NCI-H345 treated with DMSO at 0.1 percent for 48 hours (cell line): Measurements from ENCODE around the gene FBXO31.

Experiments used
- DNase-seq: peaks from one replicate; lab custom pipeline; 2025; ENCODE audit not compliant: unreplicated experiment; lab: John Stamatoyannopoulos, UW

The FBXO31 gene, protein sequence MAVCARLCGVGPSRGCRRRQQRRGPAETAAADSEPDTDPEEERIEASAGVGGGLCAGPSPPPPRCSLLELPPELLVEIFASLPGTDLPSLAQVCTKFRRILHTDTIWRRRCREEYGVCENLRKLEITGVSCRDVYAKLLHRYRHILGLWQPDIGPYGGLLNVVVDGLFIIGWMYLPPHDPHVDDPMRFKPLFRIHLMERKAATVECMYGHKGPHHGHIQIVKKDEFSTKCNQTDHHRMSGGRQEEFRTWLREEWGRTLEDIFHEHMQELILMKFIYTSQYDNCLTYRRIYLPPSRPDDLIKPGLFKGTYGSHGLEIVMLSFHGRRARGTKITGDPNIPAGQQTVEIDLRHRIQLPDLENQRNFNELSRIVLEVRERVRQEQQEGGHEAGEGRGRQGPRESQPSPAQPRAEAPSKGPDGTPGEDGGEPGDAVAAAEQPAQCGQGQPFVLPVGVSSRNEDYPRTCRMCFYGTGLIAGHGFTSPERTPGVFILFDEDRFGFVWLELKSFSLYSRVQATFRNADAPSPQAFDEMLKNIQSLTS

DNA sequence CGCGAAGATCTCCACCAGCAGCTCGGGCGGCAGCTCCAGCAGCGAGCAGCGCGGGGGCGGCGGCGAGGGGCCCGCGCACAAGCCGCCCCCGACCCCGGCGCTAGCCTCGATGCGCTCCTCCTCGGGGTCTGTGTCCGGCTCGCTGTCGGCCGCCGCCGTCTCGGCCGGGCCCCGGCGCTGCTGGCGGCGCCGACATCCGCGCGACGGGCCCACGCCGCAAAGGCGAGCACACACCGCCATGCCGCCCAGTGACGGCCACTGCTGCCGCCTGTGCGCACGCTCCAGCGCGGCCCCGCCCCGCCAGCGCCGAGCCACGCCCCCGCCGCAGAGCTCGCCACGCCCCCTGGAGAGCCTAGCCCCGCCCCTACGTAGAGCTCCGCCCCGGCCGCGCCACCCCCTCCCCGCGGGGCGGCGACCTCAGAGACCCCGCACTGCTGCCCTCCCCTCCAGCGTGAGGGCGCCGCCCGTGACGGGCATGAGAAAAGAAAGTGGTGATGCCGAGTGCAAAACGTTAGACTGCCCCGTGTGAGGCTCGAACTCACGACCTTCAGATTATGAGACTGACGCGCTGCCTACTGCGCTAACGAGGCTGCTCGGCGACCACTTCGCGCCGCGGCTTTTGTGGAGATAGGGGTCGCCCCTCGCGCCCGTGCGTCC, at the start of gene FBXO31:
Gene FBXO31, minus strand, starts transcription at position 272 of the 657 bp plus-strand sequence. Its CDS starts 32 bp downstream, at position 240.
- DNase-seq: peak; percentile 76

DNA sequence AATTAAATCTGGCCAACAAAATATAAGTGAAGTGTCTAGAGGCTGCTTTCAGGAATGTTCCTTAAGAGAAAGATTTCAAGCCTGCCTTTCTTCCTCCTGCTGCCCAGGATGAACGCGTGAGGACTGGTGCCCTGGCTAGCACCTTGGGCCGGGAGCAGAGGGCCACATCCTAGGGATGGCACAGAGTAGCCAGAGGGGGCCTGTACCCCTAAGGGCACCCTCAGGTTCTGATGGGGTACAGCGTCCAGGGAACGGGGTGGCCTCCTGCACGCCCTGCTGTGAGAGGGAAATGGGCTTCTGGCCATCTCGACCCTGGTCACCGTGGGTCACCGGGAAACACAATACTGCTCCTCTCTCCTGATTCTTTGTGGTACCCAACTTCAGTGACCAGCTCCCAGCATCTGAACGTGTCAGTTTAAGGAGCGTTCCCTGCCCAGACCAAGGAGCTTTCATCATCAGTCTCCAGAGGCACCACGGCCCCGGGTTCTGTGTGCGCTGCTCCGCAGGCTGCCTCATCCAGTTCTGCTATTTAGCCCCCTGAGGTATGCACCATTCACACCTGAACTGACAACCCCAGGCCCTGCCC, 48.8 kb upstream of the FBXO31 start:
- no peak for DNase-seq

DNA sequence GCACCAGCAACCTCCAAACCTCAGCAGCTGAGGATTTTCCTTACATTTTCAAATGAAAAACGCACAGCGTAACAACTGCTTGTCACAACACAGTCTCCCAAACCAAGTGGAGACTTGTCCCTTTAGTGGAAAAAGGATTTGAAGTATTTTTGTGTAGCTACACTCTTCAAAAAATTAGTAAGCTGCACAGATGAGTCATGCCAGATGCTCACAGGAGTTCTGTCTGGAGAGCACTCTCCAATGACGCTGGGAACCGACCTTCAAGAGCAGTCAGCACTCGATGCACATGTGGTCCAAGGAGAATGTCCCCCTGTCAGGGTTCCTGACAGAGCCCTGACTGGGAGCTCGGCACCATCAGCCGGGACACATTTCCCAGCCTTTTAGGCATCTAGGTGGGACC, 48.4 kb upstream of the FBXO31 start:
- no peak for DNase-seq

DNA sequence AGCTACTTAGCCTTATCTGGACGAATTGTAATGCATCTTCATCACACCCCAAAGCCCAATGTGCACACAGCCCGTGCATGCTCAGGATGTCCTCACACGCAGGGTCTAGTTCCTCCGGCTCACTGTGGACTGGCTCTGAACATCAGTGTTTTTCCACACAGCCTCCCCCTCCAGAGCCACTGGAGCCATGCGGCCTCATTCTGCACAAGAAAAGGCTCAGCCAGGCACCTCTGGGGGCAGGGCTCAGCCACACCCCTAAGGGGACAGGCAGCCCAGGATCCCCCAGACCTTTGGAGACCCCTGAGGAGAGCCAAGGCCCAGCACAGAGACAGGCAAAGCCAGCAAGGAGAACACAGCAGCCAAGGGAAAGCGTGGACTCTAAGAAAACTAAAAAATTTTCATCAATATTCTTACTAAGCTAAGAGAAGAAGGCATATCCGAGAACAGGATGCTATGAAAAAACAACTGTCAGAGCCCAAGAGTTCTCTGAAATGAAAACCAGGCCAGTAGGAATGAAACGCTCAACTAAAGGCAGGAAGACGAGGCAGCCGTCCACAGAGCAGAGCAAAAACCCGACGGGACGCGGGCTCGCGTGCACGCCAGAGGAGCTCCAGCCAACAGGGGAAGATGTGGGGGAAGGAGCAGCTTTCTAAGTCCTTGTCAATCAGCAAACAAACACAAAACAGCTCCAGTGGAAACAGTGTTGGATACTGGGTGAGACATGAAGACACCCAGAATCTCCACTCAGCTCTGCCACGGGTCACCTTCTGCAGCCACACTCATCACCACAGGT, 43.0 kb upstream of the FBXO31 start:
- no peak for DNase-seq

DNA sequence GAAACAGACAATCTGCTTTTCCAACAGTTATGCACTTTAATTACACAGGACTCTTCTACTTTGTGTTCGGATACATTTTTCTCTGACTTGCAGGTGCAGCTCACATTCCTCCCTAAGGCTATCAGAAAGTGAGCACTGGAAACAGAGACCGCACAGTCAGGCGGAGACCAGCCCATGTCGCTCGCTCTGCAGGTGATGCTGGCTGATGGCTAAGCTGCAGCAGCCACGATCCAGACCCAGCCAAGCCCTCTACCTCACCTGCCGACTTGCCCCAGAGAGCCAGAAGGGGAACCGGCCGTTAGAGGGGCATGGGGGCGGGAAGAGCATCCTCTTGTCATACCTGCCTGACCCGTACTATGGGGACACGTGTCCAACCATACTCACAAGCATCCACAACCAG, 42.4 kb upstream of the FBXO31 start:
- DNase-seq: no peak

DNA sequence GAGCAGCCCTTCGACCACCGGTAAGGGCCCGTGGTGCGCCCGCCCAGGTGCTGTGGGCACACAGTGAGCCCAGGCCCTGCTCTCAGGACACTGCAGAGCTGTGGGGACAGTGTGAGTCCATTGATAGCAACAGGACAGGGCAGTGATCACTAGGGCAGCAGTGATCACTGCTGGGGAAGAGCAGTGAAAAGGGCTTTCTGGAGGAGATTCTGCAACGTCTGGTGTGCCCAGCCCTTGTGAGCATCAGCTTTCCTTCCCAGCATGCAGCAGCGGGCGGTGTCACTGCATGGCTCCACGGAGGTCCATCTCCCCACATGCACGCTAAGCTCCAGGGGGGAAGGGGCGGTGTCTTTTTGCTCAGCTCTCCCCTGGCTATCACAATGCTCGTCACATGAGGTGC, 40.7 kb upstream of the FBXO31 start:
- DNase-seq: no peak

DNA sequence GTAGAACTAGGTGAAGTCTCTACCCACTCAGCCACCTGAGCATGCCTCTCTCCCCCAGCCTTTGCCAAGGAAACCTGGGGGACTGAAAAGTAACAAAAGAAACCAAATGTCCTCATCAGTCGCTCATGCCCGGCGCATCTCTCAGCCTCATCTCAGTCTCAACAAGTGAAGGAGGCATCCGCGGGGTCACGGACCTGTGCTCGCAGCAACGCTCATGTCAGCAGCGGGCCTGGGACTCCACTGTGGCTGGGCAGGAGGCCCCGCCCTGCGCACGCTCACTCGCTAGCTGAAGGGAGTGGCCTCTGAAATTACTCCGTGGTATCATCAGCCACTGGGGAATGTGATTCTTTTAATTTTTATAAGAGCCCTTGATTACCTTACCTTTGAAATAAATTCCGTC, 39.9 kb upstream of the FBXO31 start:
- DNase-seq: no peak

DNA sequence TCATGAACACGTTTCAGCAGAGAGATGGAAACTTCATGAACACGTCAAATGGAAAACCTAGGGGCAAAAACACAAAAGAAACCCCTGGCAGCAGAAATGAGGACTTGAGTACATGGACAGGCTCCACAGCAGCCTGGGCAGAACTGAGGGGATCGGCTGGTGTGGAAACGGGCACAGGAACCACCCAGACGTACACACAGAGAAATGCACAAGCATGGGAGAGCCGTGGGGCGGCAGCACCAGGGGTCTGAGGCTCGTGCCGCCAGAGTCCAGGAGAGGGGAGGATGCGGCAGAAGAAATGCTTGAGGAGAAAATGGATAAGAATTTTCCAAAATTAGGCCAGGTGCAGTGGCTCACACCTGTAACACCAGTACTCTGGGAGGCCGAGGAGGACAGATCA, 38.5 kb upstream of the FBXO31 start:
- no peak for DNase-seq

DNA sequence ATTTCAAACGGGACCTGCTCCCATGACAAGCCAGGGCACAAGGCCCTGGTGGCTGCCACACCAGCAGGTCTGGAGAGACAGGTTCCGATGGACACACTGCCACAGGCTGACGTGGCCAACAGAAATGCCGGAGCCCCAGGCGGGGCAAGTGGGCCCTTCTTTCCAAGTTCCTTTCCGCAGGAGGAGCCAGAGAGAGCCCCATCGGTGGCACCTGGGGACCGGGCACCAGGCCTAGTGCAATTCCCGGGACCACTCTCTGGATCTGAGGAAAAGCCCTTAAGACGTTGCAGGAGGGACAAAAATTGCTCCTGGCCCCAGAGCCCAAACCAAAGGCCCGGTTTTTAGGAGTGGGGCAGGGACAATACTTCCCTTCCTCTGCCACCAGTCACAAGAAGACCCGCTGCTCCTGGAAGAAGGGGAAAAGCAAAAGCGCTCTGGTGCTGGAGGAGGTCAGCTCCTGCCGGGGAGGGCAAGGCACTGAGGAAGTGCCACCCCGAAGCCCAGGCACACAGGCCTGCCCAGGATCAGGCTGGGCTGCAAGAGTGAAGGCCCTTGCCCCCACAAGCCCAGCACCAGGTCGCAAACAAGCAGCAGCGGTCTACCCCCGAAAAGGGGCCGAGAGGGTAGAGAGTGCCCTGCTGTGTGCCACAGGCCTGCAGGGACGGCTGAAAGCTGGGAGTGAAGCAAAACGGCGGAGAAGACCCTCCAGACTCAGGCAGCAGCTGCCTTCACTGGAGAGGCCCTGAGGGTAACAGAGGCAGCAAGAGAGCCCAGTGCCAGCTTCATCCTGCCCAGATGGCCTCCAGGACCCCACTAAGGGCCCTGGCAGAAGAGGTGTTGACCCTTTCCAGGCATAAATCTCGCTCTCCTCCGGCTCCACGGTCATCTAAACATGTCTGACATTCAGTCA, 37.7 kb upstream of the FBXO31 start:
- no peak for DNase-seq

DNA sequence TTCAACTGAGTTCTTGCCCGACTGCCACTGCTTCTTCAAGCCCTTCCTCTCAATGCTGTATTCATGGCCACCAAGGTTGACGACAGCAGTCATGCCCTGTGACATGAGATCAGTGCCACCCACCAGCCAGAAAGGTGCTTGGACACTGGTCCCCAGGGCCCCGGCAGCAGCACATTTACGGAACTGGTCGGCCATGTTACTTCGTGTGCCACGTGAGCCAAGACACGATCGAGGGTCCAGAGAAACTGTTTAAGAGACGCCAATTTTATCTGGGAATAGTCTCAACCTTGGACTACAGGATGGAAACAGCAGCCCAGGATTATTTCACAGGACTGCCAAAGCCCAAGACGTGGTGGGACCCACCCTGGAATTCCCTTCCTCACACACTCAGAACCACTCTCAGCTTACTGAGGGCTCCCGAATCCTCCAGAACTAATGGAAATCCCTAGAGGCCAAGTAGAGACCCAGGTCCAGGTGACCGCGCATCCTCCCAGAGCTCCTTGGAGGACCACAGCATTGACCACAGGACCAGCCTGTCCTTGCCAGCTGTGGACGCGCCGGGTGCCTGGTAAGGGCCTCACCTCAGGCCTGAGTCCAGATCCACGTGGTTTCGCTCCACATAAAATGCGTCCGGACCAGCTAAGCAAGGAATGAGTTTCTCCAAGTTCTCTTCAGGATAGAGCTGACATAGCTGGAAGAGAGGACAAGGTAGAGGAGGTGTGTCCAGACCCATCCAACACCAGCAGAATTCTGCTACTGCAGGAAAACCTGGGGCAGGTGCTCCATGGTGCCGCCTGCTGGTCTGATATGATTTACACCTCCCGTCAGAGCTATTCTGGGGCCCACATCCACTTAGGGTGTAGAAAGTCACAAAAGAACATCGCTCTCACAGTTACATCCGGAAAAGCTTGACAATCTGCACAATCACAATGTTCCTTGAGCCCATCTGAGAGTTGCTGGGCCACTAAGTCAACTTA, 36.7 kb upstream of the FBXO31 start:
- no peak for DNase-seq

DNA sequence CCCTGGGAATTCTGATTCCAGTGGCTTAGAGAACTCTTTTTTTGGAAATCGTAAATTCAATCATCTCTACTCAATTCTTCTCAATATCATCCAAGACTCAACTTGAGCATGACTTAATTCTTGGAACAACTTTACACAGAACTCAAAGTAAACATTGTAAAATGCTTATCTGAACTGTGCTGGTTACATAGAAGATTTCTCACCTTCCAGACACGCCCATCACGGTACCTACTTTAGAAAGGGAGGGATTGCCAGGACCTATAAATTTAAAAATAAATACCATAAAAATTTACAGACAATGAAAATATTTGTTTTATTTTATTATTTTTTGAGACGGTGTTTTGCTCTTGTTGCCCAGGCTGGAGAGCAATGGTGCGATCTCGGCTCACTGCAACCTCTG, 35.1 kb upstream of the FBXO31 start:
- no peak for DNase-seq

DNA sequence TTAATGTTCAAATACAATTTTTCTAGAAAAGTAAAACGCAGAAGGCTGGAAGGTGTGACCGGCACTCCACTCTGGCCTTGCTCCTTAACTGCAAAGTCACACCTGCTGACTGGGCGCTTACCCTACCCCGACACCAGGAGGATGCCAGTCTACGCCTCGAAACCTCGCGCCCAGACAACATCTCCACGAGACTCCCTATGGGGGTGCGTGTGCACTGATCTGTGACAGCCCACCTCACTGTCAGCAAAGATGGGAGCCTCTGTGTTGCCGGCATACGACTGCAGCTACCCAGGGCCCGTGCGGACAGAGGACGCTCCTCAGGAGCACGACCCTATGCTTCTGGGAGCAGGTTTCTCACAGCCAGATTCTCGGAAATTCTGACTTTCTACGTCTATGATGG, 34.6 kb upstream of the FBXO31 start:
- DNase-seq: no peak

DNA sequence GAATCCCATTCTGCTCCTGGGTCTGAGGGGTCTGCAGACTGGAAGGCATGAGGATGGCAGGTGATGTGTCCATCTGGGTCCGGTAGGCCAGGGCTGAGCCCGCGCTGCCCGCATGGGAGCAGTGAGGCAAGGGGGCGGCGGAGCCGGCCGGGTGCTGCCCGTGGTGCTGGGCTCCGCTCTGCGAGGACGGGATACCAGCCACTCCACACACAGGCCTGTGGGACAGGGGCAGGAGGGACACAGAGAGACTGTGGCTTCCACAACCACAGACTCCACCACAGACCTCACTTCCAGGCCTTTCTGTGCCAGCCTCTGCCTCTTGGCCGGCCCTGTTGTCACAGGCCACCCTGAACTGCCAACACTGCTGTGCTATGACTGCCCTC, 33.9 kb upstream of the FBXO31 start:
- DNase-seq: no peak

DNA sequence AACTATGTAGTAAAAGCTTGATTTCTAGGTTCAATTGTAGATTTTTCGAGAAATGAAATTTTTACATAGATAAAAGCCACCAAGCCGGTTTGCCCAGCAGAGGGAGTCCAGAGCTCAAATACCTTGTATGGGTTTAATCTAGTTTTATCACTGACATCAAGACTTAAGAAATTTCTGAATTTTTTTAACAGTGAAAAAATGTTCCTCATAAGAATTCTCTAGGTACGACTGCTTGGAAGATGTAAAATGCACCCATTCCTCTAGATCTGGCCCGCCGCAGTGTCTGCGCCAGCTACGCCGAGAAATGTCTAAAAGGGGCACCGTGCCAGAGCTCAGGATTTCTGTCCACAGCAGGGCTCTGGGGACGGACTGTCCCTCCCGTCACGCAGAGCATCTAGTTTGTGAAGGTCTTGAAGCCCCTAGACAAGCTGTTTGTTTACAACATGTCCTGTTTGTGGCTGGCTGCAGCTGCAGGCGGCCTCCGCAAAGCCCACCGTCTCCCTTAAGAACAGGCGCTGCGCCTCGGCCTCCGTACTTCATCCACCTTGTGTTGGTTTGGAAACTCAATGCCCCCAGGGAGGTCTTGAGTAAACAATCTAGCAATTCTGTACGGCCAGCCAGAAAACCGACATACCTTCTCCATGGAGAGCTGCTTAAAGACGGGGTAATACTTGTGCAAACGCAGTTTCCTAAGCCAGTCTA, 33.4 kb upstream of the FBXO31 start:
- no peak for DNase-seq

DNA sequence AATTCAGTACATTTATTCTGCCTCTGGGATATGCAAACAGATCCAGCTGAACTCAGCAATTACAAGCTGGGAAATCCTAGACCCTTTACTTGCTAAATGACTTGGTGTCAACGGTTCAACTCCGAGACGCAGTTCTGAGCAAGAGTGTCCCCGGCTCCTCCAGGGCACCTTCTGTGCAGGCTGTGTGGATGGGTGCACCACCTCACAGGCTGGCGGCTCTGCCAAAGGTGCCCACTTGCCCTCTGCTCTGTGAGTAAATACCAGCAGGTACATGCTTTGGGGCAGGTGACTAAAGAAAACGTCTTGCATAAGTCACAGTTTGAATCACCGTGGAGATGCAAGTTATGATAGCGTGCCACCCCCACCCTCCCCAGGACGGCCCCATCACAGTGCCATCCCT, 31.9 kb upstream of the FBXO31 start:
- no peak for DNase-seq

DNA sequence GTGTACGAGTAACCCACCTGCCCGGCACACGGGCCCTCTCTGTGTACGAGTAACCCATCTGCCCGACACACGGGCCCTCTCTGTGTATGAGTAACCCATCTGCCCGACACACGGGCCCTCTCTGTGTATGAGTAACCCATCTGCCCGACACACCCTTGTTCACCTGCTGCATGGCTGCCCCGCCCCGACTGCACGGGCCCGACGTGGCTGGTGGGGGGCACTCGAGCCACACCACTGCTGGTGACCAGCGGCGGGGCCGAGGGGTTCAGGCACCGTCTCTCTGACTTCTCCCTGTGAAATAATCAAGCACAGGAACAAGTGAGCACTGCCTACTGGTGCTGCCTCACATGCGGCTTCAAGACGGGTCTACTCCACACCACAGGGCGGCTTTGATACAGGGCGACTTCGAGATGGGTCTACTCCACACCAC, 30.7 kb upstream of the FBXO31 start:
- DNase-seq: no peak

DNA sequence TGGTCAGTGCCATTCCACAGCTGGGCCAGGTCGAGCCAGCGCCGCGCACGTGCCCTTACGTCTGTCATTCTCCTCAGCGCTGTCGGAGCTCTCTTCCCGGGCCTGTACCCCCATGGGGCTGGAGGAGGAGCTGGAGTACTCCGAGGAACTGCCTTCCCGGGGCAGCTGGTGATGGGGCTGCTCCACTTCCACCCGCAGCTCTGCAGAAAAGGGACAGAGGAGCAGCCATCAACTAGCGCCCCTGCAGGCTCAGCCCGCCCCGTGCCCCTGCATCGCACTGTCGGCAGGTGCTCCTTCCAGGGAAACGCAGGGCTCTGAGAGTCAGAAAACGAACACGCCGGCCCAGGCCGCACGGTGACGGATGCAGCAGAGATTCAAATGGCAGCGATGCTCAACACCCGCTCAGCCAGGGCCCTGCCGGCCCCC, 29.4 kb upstream of the FBXO31 start:
- no peak for DNase-seq

DNA sequence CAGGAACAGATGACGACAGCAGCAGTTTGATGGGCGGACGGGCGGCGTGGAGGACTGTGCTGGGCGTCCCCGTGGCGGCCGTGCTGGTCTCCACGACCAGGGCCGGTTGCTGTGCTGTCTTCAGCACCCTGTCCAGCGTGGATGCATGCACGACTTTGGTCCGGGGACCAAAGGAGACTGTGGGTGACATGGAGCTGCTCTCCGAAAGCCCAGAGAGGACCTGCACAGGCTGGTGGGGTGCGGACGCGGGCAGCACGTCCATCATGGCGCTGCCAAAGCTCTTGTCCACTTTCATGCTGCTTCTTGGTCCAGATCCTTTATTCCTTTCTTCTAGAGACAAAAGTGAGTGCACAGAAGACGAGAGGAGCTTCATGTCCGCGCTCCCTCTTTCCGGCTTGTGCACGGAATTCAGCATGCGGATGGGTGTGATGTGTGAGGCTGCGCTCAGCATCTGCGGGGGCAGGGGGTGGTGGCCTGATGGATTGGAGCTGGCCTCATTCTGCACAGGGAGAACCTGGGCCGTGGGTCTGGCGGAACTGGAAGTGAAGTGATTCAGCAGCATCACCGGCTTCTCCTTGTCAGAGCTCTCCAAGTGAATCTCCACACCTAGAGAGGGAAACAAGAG, 28.9 kb upstream of the FBXO31 start:
- DNase-seq: no peak
